SU-DHL-6 (cell line): Measurements from ENCODE around the gene NEB.

ENCODE experiments used
- CTCF ChIP-seq: fragments of 200-600 bp; sonication (generic); IDR thresholded peaks from one replicate; pipeline ENCODE4 v1.5.1; 2017; ENCODE audit warnings: antibody characterized with exemption, mild to moderate bottlenecking, low read length, moderate library complexity; ENCODE audit not compliant: insufficient read depth, poor library complexity, severe bottlenecking
- EZH2phosphoT487 ChIP-seq: fragments of 200-600 bp; sonication (generic), shearing (Covaris generic); conservative IDR thresholded peaks from 2 replicates; pipeline ENCODE4 v1.6.1; 2018; ENCODE audit warnings: mild to moderate bottlenecking, antibody characterized with exemption, low read length, moderate library complexity, mixed read lengths

DNA sequence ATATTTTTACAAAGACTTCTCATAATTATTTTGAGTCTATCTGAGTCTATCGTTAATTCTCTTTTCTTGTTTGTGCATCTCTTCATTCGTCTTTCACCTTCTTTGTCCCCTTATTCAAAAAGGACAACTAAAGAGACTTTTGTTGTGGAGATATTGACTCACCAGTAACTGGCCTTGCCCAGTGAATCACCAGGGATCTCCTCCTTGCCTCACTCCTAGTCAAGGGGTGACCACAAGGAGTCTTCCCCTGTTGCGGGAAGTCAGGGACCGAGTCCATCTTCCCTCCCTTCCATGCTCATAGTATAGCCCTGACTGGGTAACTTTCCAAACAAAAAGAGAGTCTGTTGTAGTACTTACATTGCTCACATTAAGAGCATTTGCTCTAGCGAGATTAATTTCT lies 158.9 kb downstream of the NEB start:
- no peak for TF ChIP-seq CTCF
- no peak for TF ChIP-seq EZH2phosphoT487
